ENCODE data around the gene PTPRS. TPM values are rescaled to one million over a fixed set of nuclear protein-coding genes. Genes with fewer than 3 reads are reported as not detected.
A peak's percentile ranks its signal among the peaks of the same experiment; 100 is the strongest.

The PTPRS gene
- total RNA-seq, 1 experiment from 2014 or later = 15.0 TPM

DNA sequence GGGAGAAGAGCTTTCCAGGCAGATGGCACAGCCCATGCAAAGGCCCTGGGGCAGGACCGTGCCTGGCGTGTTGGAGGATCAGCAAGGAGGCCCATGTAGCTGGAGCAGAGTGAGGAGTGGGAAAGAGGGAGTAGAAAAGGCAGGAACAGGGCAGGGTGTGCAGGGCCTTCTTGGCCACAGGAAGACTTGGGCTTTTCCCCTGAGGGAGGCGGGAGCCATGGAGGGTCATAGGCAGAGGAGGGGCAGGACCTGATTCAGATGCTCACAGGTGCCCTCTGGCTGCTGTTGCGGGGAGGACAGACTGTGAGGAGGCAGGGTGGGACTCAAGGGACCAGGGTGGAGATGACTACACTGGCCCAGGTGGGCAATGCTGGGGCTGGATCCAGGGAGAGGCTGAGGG, 13.8 kb upstream of the PTPRS start:
- POLR2A ChIA-PET = no interaction called here
- Mint-ChIP-seq H3K4me3 (ENCODE audit: unreplicated experiment) (no peak overlapping the region), H3K9me3 (ENCODE audit: unreplicated experiment) (no peaks in the 10 kb centered on the region), H3K27me3 (ENCODE audit: insufficient read depth, unreplicated experiment) (peaks cover 56% of the 10 kb centered on the region), H3K27ac (ENCODE audit: low read depth, unreplicated experiment) (no peak overlapping the region), H3K36me3 (ENCODE audit: insufficient read depth, unreplicated experiment) (peaks cover 3% of the 10 kb centered on the region), H3K4me1 (ENCODE audit: insufficient read depth, unreplicated experiment) (no peaks in the 10 kb centered on the region)
- DNase-seq (ENCODE audit: unreplicated experiment) = peak; percentile 34
- TF ChIP-seq, protein P1, sequence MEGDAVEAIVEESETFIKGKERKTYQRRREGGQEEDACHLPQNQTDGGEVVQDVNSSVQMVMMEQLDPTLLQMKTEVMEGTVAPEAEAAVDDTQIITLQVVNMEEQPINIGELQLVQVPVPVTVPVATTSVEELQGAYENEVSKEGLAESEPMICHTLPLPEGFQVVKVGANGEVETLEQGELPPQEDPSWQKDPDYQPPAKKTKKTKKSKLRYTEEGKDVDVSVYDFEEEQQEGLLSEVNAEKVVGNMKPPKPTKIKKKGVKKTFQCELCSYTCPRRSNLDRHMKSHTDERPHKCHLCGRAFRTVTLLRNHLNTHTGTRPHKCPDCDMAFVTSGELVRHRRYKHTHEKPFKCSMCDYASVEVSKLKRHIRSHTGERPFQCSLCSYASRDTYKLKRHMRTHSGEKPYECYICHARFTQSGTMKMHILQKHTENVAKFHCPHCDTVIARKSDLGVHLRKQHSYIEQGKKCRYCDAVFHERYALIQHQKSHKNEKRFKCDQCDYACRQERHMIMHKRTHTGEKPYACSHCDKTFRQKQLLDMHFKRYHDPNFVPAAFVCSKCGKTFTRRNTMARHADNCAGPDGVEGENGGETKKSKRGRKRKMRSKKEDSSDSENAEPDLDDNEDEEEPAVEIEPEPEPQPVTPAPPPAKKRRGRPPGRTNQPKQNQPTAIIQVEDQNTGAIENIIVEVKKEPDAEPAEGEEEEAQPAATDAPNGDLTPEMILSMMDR (IDR thresholded peaks at IDR 0.05; ENCODE audit: unreplicated experiment) = peak; percentile 26
- BruUV-seq (replicated peaks) = no TSS peak
- CTCF ChIA-PET = interaction anchor here (0.7 to 0.9 kb wide), 2 partner anchors 35 to 52 kb away, joined by 3 read pairs; no protein-coding TSS in a partner anchor
- intact Hi-C loops (cut with micrococcal nuclease) = no loop called here

DNA sequence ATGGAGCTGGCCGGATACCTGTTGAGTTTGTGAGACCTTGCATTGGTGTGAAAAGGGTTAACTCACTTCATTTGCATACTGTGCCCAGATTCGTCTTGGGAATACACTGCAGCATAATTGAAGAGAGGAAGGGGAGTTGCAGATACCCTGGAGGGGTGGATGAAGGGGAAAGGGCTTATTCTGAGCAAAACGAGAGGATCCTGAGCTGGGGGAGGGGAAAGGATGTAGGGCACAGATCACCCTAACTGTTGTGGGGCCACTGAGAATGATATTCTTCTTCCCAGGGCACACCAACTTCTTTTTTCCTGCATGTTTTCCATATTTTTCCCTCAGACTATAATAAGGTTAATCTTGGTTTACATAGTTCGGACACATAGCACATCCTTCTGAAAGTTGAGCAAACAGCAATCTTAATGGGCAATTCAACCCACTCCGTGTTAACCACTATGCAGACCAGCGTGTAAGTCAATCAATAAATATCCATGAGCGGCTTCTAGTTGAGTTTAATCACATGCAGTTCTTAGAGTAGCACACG, 11.7 kb upstream of the PTPRS start:
- CTCF ChIA-PET = interaction anchor here (0.7 kb wide), 2 partner anchors 11 to 206 kb away, joined by 3 read pairs; no protein-coding TSS in a partner anchor
- Mint-ChIP-seq H3K4me3 (ENCODE audit: unreplicated experiment) (no peak overlapping the region), H3K27me3 (ENCODE audit: insufficient read depth, unreplicated experiment) (peaks cover 42% of the 10 kb centered on the region), H3K36me3 (ENCODE audit: insufficient read depth, unreplicated experiment) (peaks cover 5% of the 10 kb centered on the region), H3K9me3 (ENCODE audit: unreplicated experiment) (peaks cover 6% of the 10 kb centered on the region), H3K27ac (ENCODE audit: low read depth, unreplicated experiment) (no peak overlapping the region), H3K4me1 (ENCODE audit: insufficient read depth, unreplicated experiment) (no peaks in the 10 kb centered on the region)
- POLR2A ChIA-PET = no interaction called here
- DNase-seq (ENCODE audit: unreplicated experiment) = peak; percentile 25
- TF ChIP-seq, protein P1 (IDR thresholded peaks at IDR 0.05; ENCODE audit: unreplicated experiment) = no peak
- BruUV-seq (replicated peaks) = TSS peak; percentile 74
- intact Hi-C loops (cut with micrococcal nuclease) = no loop called here

DNA sequence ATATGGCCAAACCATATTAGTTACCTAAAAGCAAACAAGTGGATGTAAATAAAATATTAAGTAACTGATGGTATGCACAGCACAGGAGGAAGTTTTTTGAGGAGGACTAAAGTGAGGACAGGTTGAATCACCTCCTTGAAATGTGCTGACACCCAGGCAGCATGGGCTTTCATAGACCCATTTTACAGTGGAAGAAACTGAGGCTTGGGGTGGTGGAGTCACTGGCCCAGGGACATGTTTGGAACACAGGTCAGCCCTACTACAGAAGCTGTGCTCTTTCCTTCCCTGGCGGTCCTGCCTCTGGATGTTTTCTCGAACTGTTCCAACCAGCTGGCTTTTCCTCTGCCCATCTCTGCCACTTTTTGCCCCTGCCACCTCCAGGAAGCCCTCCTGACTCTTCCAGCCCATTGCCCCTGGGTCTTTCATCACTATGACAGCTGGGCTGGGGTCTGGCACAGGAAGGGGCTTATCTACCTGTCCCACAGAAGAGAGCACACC, 11.2 kb upstream of the PTPRS start:
- intact Hi-C loops (cut with micrococcal nuclease) = no loop called here

DNA sequence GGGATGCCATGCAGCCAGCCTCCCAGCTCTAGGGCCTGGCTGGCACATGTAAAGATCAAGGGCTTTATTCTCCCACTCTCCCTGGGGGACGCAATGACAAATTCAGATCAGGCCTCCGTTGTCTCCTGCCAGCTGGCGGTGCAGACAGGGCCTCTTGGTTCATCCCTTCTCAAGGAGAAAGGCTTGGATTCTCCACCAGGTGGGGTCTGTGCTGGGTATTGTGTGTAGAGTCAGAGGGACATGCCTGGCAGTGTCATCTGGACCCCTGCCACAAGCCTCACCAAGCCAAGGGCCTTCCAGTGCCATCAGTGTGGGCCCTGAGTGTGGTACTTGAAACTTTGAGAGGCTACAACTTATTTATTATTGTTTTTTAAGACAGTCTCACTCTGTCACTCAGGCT, 8.4 kb upstream of the PTPRS start:
- H3K9me3 Mint-ChIP-seq (ENCODE audit: unreplicated experiment) = peaks cover 8% of the 10 kb centered on the region
- peak; percentile 14 for DNase-seq (ENCODE audit: unreplicated experiment)
- peaks cover 26% of the 10 kb centered on the region for H3K27me3 Mint-ChIP-seq (ENCODE audit: insufficient read depth, unreplicated experiment)
- ChIA-PET CTCF (interaction anchor here (1.3 kb wide), 1 partner anchor 123 kb away, joined by 5 read pairs; no protein-coding TSS in a partner anchor), POLR2A (no interaction called here)
- TF ChIP-seq, protein P1 (IDR thresholded peaks at IDR 0.05; ENCODE audit: unreplicated experiment) = no peak
- H3K36me3 Mint-ChIP-seq (ENCODE audit: insufficient read depth, unreplicated experiment) = peaks cover 5% of the 10 kb centered on the region
- intact Hi-C loops (cut with micrococcal nuclease) = no loop called here
- peaks cover 11% of the 10 kb centered on the region for H3K4me1 Mint-ChIP-seq (ENCODE audit: insufficient read depth, unreplicated experiment)
- no TSS peak for BruUV-seq (replicated peaks)
- H3K27ac Mint-ChIP-seq (ENCODE audit: low read depth, unreplicated experiment) = no peak overlapping the region
- no peak overlapping the region for H3K4me3 Mint-ChIP-seq (ENCODE audit: unreplicated experiment)

More for the DNA sequence above, 11.2 kb upstream of the PTPRS start:
- no peak for DNase-seq (ENCODE audit: unreplicated experiment)
- ChIA-PET CTCF (interaction anchor here (0.7 kb wide), 2 partner anchors 10 to 206 kb away, joined by 3 read pairs; no protein-coding TSS in a partner anchor), POLR2A (no interaction called here)
- peaks cover 5% of the 10 kb centered on the region for H3K36me3 Mint-ChIP-seq (ENCODE audit: insufficient read depth, unreplicated experiment)
- no TSS peak for BruUV-seq (replicated peaks)
- H3K4me3 Mint-ChIP-seq (ENCODE audit: unreplicated experiment) = no peak overlapping the region
- peaks cover 8% of the 10 kb centered on the region for H3K9me3 Mint-ChIP-seq (ENCODE audit: unreplicated experiment)
- TF ChIP-seq, protein P1 (IDR thresholded peaks at IDR 0.05; ENCODE audit: unreplicated experiment) = no peak
- no peak overlapping the region for H3K27ac Mint-ChIP-seq (ENCODE audit: low read depth, unreplicated experiment)
- H3K4me1 Mint-ChIP-seq (ENCODE audit: insufficient read depth, unreplicated experiment) = no peaks in the 10 kb centered on the region
- peaks cover 42% of the 10 kb centered on the region for H3K27me3 Mint-ChIP-seq (ENCODE audit: insufficient read depth, unreplicated experiment)

Measured in MCF 10A (cell line).